HG03442 (cell line): ENCODE measurements around the gene PQBP1.

ENCODE experiments used
- ATAC-seq: cut with Tn5 transposase; IDR thresholded peaks from one replicate; pipeline ENCODE4 v1.9.1; 2021; ENCODE audit warnings: mild to moderate bottlenecking, moderate library complexity; ENCODE audit not compliant: unreplicated experiment

Gene PQBP1

DNA sequence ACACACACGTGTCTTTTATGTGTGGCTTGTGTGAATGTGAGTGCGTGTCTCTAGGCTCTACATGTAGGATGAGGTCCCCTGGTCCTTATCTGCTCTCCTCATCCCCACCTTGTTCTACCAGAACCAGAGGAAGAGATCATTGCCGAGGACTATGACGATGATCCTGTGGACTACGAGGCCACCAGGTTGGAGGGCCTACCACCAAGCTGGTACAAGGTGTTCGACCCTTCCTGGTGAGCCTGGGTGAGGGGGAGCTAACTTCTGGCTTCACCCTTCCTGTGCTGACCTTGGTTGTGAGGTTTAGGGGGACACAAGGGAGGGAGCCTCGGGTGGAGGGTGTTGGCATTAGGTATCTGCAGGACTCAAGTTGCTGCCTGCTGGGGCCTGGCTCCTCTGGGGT, 3.3 kb downstream of the PQBP1 start:
- ATAC-seq = no peak

DNA sequence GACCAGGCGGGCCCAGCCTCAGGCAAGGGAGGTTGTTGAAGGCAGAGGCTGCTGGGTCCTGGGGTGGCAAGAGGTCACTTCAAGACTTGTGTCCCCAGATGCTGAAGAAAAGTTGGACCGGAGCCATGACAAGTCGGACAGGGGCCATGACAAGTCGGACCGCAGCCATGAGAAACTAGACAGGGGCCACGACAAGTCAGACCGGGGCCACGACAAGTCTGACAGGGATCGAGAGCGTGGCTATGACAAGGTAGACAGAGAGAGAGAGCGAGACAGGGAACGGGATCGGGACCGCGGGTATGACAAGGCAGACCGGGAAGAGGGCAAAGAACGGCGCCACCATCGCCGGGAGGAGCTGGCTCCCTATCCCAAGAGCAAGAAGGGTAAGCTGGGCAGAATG, 4.4 kb downstream of the PQBP1 start:
- ATAC-seq = no peak

DNA sequence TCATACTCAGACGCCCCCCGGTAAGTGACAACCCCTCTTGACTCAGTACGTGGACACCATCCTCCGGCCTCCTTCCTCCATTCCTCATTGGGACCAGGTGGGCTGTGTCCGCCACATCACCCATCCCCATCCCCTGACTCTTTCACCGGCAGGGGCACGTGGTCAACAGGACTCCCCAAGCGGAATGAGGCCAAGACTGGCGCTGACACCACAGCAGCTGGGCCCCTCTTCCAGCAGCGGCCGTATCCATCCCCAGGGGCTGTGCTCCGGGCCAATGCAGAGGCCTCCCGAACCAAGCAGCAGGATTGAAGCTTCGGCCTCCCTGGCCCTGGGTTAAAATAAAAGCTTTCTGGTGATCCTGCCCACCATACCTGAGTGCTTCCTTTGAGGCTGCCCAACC, 5.0 kb downstream of the PQBP1 start:
- no peak for ATAC-seq

DNA sequence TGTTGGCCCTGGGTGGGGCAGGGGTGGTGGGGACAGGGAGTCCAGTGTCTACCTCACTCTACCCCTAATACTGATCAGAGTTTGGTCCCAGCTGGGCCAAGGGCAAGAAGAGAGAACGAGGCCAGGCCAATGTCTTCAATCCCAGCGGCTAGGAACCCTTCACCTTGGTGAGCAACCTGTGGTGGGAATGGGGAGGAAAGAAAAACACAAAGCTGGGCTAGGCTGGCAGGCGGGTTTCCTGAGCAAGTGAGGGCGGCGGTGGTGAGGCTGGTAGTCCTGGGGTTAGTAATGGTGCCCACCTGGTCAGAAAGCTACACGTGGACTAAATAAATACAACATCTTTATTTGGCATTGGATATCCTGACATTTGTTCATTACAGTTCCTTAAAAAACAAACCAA, 5.6 kb downstream of the PQBP1 start:
- no peak for ATAC-seq

DNA sequence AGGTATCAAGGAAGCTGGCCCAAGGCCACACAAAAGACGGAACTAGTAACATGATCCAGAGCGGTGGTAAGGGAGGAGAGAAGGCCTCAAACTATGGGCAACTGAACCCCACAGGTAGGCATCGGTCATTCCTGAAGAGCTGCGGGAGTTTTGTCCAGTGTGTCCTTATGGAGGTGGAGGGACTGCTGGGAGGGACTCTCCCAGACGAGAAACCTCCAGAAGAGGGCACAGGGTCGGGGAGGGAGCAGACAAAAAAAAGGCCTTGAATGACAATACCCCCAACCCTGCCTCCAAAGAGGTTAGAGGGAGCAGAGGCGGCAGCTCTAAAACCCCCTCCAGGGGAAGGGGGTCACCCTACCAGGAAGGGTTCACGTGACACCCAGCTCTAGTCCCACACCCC, 6.5 kb downstream of the PQBP1 start:
- no peak for ATAC-seq

DNA sequence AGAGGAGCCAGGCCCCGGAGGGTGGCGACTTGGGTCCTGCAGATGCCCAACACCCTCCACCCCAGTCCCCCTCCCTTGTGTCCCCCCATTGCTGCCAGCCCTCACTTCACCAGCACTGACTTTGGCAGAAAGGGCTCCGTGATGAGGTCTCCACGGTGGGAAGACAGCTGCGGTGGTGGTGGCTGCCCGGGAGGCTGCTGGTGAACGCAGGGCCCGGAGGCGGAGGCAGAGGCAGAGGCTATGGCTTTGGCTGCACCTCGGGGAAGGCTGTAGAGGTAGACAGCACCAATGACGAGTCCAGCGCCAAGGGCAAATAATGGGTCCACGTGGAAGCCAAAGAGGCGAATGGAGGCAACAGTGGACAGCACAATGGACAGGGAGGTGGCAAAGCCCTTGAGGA, 6.9 kb downstream of the PQBP1 start:
- ATAC-seq = no peak

DNA sequence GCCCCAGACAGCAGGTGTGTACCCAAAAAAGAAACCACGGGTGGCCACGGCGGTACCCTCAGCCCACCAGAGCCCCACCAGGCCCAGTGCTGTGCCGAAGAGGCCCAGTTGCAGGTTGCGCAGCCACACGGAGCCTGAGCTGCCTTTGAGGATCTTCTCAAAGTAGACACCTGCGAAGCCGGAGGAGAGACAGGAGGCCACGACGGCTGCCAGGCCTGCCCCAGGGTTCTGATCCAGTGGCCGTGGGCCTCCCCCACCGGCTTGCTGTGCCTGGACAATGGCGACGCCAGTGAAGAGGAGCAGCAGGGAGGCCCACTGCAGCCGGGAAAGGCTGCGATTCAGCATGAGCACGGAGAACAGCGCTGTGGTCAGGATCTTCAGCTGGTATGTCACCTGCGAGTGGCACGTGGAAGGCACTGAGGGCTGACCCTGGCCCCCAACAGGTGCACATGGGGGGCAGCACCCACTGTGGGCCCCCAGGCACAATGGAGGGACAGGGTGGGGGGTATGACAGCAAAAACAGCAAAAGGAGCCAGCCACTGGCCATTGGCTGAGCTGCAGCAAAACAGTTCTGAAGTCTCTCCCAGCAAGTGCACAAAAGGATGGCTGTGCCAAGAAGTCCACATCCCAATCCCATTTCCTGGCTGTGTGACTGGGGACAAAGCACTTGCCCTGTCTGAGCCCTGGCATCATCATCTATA, 7.5 kb downstream of the PQBP1 start:
- ATAC-seq = no peak

DNA sequence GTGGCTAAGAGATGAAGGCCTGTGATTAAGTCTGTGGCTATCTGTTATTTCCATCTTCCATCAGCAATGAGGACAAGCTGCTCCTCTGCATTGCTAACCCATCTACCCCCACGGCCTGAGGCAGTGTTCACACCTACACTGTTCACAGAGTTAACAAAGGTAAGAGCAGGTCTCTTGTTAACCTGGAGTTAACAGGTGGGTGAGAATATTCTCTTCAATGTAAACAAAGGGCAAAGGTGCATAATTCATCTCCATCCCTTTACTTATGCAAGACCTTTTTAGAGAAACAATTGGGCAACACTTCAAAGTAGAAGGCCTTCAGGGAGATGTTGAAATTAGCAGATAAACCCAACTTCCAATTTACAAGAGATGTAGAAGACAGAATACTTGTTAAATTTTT, 10.9 kb downstream of the PQBP1 start:
- no peak for ATAC-seq

DNA sequence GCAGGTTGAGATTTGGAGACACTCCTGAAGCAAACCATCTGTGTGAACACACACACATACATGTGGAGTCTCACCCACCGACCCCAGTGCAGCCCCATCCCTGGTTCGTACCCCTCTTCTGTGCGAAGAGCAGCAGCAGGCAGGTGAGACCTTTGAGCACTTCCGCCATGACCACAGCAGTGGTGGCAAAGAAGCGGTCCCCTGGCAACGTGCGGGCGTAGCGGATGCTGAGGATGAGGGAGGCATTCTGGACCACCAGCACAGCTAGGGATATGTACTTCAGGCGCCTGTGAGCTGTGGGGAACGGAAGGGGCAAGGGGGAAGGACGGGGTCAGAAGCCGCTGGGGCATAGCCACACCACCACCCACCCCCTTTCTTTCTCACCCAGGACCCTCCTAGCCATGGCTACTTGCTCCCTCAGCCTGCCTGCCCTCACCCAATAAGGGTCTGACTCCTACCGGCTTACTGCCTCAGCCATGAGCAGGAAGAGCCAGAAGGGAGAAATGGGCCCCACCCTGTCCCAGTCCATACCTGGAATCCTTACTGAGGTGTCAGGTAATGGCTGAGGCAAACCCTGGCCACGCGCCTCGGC, 12.1 kb downstream of the PQBP1 start:
- no peak for ATAC-seq

DNA sequence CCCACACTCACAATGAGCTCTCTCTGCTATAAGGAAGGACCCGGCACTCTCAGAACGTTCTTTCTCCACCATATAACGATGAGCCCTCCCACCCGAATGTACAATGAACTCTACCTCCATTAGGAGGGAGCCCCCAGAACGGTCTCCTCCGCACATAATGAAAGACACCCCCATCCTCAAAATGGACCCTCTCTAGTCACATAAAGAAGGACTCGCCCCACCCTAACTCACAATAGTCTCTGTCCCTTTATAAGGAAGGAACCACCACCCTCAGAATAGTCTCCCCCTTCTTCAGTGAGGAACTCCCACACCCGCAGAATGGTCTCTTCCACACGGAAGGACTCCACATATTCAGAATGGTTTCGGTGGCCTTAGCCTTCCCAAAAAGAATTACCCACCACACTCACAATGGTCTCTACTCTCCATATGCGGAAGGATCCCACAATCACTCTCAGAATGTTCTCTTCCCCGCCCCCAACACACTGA, 13.2 kb downstream of the PQBP1 start:
- no peak for ATAC-seq

DNA sequence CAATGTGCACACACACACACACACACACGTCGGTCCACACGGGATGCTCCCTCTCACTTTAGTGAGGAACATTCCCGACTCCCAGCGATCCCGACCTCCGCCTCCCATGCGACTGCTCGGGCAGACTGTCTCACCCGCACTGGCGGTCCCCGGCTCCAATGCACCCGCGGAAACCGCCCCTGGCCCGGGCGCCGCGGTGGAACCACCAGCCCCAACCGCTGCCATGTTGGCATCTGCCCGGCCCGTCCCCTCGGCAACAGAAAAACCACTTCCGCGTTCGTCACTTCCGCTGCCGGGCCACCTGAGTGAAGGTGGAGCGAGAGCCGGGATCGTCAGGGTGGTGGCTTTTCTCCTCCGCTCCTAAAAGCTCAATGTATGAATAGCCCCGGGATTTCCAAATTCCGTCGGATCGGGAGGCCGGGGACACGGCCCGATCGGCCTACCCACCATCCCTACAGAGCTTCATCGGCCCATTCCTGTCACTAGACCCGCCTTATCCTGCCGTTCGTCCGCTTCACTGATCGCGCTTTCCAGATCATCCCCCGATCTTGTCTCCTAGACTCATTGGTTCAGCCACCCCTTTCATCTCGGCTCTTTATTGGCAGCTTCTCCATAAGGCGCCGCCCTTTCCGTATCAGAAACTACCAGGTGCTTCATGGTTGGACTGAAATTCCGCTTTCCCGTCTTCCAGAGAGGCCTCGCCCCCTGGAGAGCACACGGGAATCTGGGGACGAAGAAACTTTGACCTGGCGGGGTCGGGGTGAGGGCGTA, 13.9 kb downstream of the PQBP1 start, which contains the start of gene SLC35A2:
TSS of gene SLC35A2 (minus strand) at position 235 of the 771 bp plus-strand sequence. CDS start at position 225, 10 bp downstream.
- ATAC-seq = peak; percentile 64

DNA sequence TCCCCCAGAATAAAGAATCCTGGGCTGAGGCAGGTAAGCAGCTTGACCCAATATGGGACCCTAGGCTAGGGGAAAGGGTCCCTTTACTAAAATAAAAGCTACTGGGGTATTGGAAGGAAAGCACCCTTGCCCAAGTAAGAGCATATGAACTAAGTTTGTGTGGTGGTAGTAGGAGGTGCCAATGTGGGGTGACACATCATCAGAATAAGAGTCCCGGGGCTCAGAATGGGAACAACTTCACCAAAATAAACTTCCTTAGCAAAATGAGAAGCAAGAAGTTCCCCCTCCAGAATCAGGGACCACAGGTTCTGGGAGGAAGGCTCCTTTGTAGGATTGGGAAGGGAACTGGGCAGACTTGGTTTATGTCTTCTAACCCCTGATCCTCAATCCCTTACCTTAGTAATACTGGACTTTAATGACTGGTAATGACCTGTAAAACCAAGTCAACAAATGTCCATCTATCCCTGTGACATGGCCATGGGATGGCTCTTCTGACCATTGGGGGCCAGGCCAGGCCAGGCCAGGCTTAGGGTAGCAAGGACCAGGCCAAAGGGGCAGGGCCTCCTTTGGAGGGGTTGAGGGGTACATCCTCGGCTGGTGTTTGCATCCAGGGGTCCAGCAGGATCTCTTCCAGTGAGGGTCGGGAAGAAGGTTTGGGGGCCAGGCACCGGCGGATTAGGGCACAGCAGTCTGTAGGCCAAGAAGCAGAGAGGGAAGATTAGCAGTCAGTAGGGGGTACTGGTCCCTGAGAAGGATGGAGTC, 16.1 kb downstream of the PQBP1 start:
- ATAC-seq = no peak

DNA sequence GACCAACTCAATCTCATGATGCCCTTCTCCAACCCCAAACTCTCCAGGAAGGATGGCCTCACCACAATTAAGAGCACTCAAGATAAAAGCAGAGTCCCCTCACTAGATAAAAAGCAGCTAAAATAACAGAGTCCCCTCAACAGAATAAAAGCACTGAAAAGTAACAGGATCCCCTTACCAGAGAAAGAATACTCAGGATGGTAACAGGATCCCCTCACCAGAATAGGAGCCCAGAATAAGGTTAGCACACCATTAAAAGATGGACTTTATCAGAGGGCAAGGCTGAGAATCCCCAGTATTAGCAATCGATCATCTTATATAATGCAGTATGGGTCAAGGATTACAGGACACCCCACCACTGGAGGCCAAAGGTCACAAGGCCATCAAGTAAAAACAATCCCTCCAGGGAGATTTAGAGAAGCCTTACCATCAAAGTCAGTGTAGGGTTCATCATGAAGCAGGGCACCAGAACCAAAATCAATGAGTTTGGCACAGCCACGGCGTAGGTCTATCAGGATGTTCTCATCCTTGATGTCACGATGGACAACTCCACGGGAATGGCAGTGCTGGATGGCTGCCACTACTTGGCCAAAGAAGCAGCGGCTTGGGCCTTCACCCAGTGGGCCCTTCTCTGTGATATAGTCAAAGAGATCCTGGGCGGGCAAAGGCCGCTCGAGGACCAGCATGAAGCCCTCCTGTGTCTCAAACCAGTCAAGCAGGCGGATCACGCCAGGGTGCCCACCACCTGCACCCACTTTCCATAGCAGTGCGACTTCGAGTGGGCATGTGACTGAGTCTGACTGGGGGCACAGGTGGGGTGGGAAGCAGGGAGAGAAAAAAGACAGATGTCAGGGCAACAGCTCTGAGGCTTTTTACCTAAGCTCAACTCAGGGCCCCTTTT, 17.1 kb downstream of the PQBP1 start:
- no peak for ATAC-seq

DNA sequence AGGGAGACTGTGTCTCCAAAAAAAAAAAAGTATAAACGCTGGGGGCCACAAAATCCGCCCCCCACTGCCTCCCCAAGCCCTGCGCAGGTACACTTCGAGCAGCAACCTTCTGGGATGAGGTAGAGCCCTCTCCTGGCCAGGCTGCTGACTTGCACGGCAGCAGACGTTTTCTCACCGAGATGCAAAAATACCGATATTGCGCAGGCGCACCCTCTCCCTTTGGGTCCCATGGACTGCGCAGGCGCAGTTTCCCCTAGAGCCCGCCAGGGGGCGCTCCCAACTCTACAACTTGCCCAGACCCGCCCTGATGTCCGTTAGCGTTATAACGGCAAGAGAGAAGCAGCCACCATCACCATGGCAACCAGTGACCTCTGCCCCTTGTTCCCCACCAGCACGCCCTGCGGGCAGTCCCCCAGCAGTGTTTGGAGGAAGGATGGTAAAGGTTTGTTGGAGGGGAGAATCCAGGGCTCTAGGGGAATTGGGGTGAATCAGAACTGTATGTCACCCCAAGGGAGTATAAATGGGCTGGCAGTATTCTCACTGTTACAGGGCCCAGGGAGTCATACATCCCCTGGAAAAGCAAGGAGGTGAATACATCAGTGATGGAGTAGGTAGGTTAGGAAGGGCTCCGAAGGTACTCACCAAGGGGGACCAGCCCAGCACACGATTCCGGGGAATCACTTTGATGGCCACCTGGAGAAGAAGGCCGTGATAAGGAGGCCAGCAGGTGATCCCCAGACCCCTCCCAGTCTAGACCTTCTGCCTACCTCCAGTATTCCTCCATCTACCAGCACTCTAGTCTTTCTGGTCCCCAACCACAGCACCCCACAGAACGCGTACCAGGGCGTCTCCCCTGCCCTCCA, 19.6 kb downstream of the PQBP1 start:
- ATAC-seq = peak; percentile 37

DNA sequence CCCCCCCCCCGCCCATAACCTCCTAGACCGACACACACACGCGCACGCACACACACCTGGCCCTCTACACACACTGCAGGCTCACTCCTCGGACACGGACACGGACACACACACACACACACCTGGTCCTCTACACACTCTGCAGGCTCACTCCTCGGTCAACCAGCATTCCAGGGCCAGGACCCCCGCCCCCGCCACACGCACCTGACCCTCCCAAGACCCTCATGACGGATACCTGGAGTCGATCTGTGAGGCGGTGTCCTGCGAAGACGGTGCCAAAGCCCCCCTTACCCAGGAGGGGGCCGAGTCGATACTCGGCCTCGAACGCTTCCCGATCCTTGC, 20.5 kb downstream of the PQBP1 start:
- ATAC-seq = no peak

DNA sequence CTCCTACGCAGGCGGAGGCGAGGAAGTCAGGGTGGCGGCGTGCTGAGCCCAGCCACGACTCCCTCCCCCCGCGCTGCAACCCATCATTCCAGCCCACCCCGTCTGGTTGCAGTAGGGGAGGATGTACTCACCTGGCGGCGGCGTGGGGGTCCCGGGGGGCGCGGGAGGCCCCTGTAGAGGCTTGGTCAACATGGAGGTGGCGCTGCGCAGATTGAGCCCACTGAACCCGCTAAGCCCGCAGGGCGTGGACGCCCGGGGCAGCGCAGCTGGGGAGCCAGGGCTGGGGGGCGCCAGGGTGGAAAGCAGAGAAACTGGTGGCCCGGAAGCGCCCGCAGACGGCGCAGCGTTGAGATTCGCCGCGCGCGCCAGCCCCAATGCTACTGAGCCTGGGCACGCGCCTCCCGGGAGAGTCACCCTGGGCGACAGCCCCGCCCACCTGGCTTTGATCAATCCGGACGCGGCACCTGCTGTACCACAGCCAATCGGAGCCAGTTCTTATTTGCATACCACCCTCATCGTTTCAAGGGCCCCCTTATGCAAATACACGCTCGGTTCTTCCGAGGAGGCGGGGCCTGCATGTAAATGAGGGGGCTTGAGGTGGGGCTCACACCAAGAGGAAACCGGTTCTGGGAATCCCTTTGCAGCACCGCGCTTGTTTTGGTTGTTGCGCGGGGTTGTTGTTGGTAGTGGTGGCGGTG, 21.1 kb downstream of the PQBP1 start, which contains the start of gene PIM2:
TSS of gene PIM2 (minus strand) at position 382 of the 698 bp plus-strand sequence. CDS start at position 192, 190 bp downstream.
- peak; percentile 70 for ATAC-seq

DNA sequence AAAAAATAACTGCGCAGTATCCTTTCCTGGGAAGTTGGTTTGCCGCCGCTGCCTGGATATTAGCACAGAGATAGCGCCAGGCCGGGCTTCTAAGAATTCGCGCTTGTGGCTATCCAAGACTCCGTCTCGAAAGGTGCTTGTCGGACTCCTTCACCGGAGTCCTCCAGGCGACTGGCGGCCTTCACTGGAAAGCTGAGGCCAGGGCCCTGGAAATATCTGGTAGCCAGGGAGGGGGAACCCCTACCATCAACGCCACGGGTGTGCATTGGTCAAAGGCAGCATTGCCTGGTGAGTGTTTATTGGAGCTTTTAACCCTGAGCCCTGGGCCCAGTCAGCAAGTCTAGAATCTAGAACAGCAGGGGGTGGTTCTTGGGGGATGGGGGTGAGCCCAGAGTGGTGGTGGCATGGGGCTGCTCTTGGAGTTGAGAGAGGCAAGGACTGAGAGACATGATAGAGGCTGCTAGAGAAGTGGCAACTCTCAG, 21.7 kb downstream of the PQBP1 start:
- ATAC-seq = peak; percentile 22

DNA sequence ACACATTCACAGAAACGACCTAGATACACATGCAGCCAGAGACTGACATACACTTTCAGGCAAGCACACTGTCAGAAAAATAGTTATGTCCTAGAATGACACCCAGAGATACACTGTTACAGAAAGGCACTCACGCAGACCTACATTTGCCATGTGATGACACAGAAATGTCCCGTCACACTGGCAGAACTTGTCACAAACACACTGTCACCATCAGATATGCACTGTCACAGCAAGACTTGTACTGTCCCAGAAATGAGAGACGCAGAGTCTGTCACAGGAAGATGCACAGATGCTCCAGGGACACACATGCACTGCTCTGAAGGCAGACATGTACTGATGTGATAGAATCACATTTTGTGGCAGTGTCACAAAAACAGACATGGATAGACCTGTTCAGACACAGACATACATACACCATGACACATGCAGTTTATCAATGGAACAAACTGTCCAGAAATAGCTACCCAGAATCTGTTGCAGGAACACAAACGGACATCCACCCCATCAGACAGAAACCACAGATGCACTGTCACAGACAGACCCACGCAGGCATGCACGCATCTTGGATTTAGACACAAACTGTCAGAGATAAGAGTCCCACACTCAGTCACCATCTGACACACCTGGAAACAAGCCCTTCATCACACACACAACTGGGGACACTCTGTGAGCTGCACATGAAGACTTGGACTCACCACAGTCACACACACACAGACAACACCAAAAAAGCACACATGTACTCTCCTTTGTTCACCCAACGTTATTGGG, 22.4 kb downstream of the PQBP1 start:
- no peak for ATAC-seq
